Neuronal stem cell (in vitro differentiated cells): ENCODE data around the gene IPO8.

Experiments used
- DNase-seq: peaks from one replicate; pipeline ENCODE4 v3.0.0-alpha.2; 2013; ENCODE audit warnings: low spot score
- H2AFZ ChIP-seq: one replicate; pipeline ENCODE4 v1.6.1; 2013; ENCODE audit warnings: mild to moderate bottlenecking, low read length, inconsistent platforms
- H2AK5ac ChIP-seq: 2 replicates; pipeline ENCODE4 v1.6.1; 2013; ENCODE audit warnings: low read depth, mild to moderate bottlenecking, inconsistent platforms, low read length, moderate library complexity, mixed read lengths
- H2BK120ac ChIP-seq: 2 replicates; pipeline ENCODE4 v1.6.1; 2013; ENCODE audit warnings: low read depth, mild to moderate bottlenecking, inconsistent platforms, low read length, moderate library complexity, mixed read lengths
- H2BK12ac ChIP-seq: one replicate; pipeline ENCODE4 v1.6.1; 2013; ENCODE audit warnings: low read length, inconsistent platforms
- H2BK15ac ChIP-seq: 2 replicates; pipeline ENCODE4 v1.6.1; 2013; ENCODE audit warnings: mild to moderate bottlenecking, low read length, inconsistent platforms, mixed read lengths
- H2BK5ac ChIP-seq: one replicate; pipeline ENCODE4 v1.6.1; 2013; ENCODE audit warnings: inconsistent platforms, mild to moderate bottlenecking, low read length, moderate library complexity
- H3K14ac ChIP-seq: one replicate; pipeline ENCODE4 v1.6.1; 2013; ENCODE audit warnings: low read length, inconsistent platforms
- H3K18ac ChIP-seq: 2 replicates; pipeline ENCODE4 v1.6.1; 2013; ENCODE audit warnings: low read length, inconsistent platforms
- H3K23ac ChIP-seq: 2 replicates; pipeline ENCODE4 v1.6.1; 2013; ENCODE audit warnings: low read depth, mild to moderate bottlenecking, mixed read lengths, low read length, inconsistent platforms; ENCODE audit not compliant: poor library complexity
- H3K27ac ChIP-seq: replicated peaks from 3 replicates; pipeline ENCODE4 v1.5.1; 2013; ENCODE audit warnings: low read length, inconsistent platforms
- H3K27me3 ChIP-seq, 3 experiments: 2 replicates each; pipeline ENCODE4 v1.6.1; 2013; ENCODE audit warnings: low read length in 3 of 3, mild to moderate bottlenecking in 2 of 3, inconsistent platforms in 1 of 3, low read depth in 1 of 3, mixed read lengths in 1 of 3, moderate library complexity in 1 of 3; ENCODE audit not compliant: control insufficient read depth in 3 of 3, insufficient read depth in 3 of 3
- H3K36me3 ChIP-seq, 2 donors: replicated peaks in 1 of 2; 2 replicates each; pipeline ENCODE4 v1.6.1; 2013; ENCODE audit warnings: low read length in 2 of 2; ENCODE audit not compliant: control insufficient read depth in 2 of 2, insufficient read depth in 2 of 2
- H3K4ac ChIP-seq: 2 replicates; pipeline ENCODE4 v1.6.1; 2013; ENCODE audit warnings: inconsistent platforms, mild to moderate bottlenecking, low read length, moderate library complexity
- H3K4me1 ChIP-seq, 2 donors: 1 replicate in 1 of 2; 2 replicates in 1 of 2; pipeline ENCODE4 v1.6.1; 2013; ENCODE audit warnings: low read length in 2 of 2, low read depth in 1 of 2; ENCODE audit not compliant: control insufficient read depth in 2 of 2, insufficient read depth in 1 of 2
- H3K4me2 ChIP-seq: one replicate; pipeline ENCODE4 v1.6.1; 2013; ENCODE audit warnings: mild to moderate bottlenecking, low read length, inconsistent platforms; ENCODE audit not compliant: insufficient read depth, poor library complexity, severe bottlenecking
- H3K4me3 ChIP-seq, 2 donors: 2 replicates each; pipeline ENCODE4 v1.5.1; 2013; ENCODE audit warnings: low read length in 2 of 2, mild to moderate bottlenecking in 2 of 2, inconsistent platforms in 1 of 2, moderate library complexity in 1 of 2
- H3K79me1 ChIP-seq: one replicate; pipeline ENCODE4 v1.6.1; 2013; ENCODE audit warnings: low read depth, mild to moderate bottlenecking, inconsistent platforms, low read length, moderate library complexity
- H3K9ac ChIP-seq: one replicate; pipeline ENCODE4 v1.6.1; 2013; ENCODE audit warnings: mild to moderate bottlenecking, low read depth, low read length, inconsistent platforms; ENCODE audit not compliant: poor library complexity
- H3K9me3 ChIP-seq, 2 donors: replicated peaks in 1 of 2; 2 replicates each; pipeline versions ENCODE3 to v1.6.1; 2013; ENCODE audit warnings: low read length in 2 of 2, mild to moderate bottlenecking in 2 of 2, inconsistent platforms in 1 of 2, low read depth in 1 of 2, mixed read lengths in 1 of 2, moderate library complexity in 1 of 2; ENCODE audit not compliant: control insufficient read depth in 2 of 2, insufficient read depth in 1 of 2
- H4K8ac ChIP-seq: one replicate; pipeline ENCODE4 v1.6.1; 2013; ENCODE audit warnings: low read depth, mild to moderate bottlenecking, inconsistent platforms, low read length, moderate library complexity
- H4K91ac ChIP-seq: one replicate; pipeline ENCODE4 v1.6.1; 2013; ENCODE audit warnings: low read length, low read depth, mild to moderate bottlenecking, inconsistent platforms; ENCODE audit not compliant: poor library complexity
- WGBS, 2 donors: extraction: QIAGEN DNeasy Blood & Tissue Kit; methylation state at CpG; one replicate each; pipeline ENCODE4 v1.1.7; 2013; ENCODE audit warnings: missing lambda C conversion rate in 2 of 2, mixed read lengths in 1 of 2; ENCODE audit not compliant: insufficient read length in 2 of 2, insufficient replicate concordance in 1 of 2; ENCODE audit errors: extremely low coverage in 2 of 2; 5-methylcytosine and 5-hydroxymethylcytosine counted together

The IPO8 gene

GRCh38 chr12:30691122-30691879 lies 4.4 kb downstream of the IPO8 start:
- H3K23ac ChIP-seq = no peak overlapping the region
- H3K79me1 ChIP-seq = peaks cover 6% of the 10 kb centered on the region
- no peak overlapping the region for H3K4me2 ChIP-seq
- H3K9me3 ChIP-seq = no peaks in the 10 kb centered on the region
- H3K9ac ChIP-seq = no peak overlapping the region
- DNase-seq = no peak
- peaks cover 0 to 8% of the 10 kb centered on the region in 2 donors for H3K4me1 ChIP-seq
- H4K8ac ChIP-seq = no peak overlapping the region
- no peak overlapping the region for H3K27ac ChIP-seq
- no peak overlapping the region for H2BK120ac ChIP-seq
- no peak overlapping the region for H2AK5ac ChIP-seq
- no peak overlapping the region for H3K4me3 ChIP-seq
- H3K18ac ChIP-seq = no peak overlapping the region
- H3K4ac ChIP-seq = no peak overlapping the region
- H2BK5ac ChIP-seq = no peak overlapping the region
- H3K27me3 ChIP-seq = no peaks in the 10 kb centered on the region
- H2BK15ac ChIP-seq = no peak overlapping the region
- H4K91ac ChIP-seq = no peak overlapping the region
- H2AFZ ChIP-seq = no peak overlapping the region
- no peak overlapping the region for H3K14ac ChIP-seq
- peaks cover 0 to 15% of the 10 kb centered on the region in 2 donors for H3K36me3 ChIP-seq
- H2BK12ac ChIP-seq = no peak overlapping the region
- WGBS, 2 donors = no CpG with 5 or more reads among the region's 4 CpGs

- DNase-seq = no peak
- Histone ChIP-seq H3K4me3 (no peak overlapping the region), H3K4me1 (peaks cover 0 to 1% of the 10 kb centered on the region in 2 donors), H2BK5ac (no peak overlapping the region), H3K9ac (no peak overlapping the region), H2BK120ac (no peak overlapping the region), H2BK12ac (no peak overlapping the region), H3K23ac (no peak overlapping the region), H3K4me2 (no peak overlapping the region), H3K27ac (no peak overlapping the region), H2AFZ (no peak overlapping the region), H3K18ac (no peak overlapping the region), H3K36me3 (peaks cover 0 to 39% of the 10 kb centered on the region in 2 donors), H3K14ac (no peak overlapping the region), H4K8ac (no peak overlapping the region), H3K27me3 (no peaks in the 10 kb centered on the region), H2AK5ac (no peak overlapping the region), H3K79me1 (no peaks in the 10 kb centered on the region), H2BK15ac (no peak overlapping the region), H3K4ac (no peak overlapping the region), H3K9me3 (no peaks in the 10 kb centered on the region), H4K91ac (no peak overlapping the region)
- WGBS, 2 donors = no CpG with 5 or more reads among the region's 2 CpGs
Observed at GRCh38 chr12:30687265-30687986, 8.2 kb downstream of the IPO8 start.

GRCh38 chr12:30679241-30679640 lies 16.4 kb downstream of the IPO8 start:
- Histone ChIP-seq H3K23ac (no peak overlapping the region), H3K14ac (no peak overlapping the region), H3K36me3 (peaks cover 0 to 77% of the 10 kb centered on the region in 2 donors)

GRCh38 chr12:30678221-30678620 lies 17.4 kb downstream of the IPO8 start:
- Histone ChIP-seq H3K18ac (no peak overlapping the region), H4K8ac (no peak overlapping the region), H3K23ac (no peak overlapping the region), H3K9ac (no peak overlapping the region), H3K36me3 (peaks cover 0 to 77% of the 10 kb centered on the region in 2 donors), H2BK120ac (no peak overlapping the region), H4K91ac (no peak overlapping the region), H3K27me3 (no peaks in the 10 kb centered on the region), H3K14ac (no peak overlapping the region), H3K4me3 (no peak overlapping the region), H3K4ac (no peak overlapping the region), H3K4me1 (no peaks in the 10 kb centered on the region), H2BK12ac (no peak overlapping the region), H2AK5ac (no peak overlapping the region), H3K27ac (no peak overlapping the region), H2BK15ac (no peak overlapping the region), H2BK5ac (no peak overlapping the region), H3K9me3 (peaks cover 0 to 2% of the 10 kb centered on the region in 2 donors), H3K79me1 (no peaks in the 10 kb centered on the region), H3K4me2 (no peak overlapping the region), H2AFZ (no peak overlapping the region)
- no CpG with 5 or more reads among the region's 1 CpG for WGBS, 2 donors
- no peak for DNase-seq

More at GRCh38 chr12:30679241-30679640, 16.4 kb downstream of the IPO8 start:
- Histone ChIP-seq H2AFZ (no peak overlapping the region), H3K4ac (no peak overlapping the region), H2BK5ac (no peak overlapping the region), H4K91ac (no peak overlapping the region), H3K9ac (no peak overlapping the region), H3K27me3 (no peaks in the 10 kb centered on the region), H2BK12ac (no peak overlapping the region), H3K79me1 (no peaks in the 10 kb centered on the region), H2BK120ac (no peak overlapping the region), H3K4me1 (no peaks in the 10 kb centered on the region), H3K18ac (no peak overlapping the region), H4K8ac (no peak overlapping the region), H2BK15ac (no peak overlapping the region), H3K4me3 (no peak overlapping the region), H3K4me2 (no peak overlapping the region), H3K9me3 (peaks cover 0 to 2% of the 10 kb centered on the region in 2 donors), H3K27ac (no peak overlapping the region), H2AK5ac (no peak overlapping the region)
- no peak for DNase-seq
- no CpG with 5 or more reads among the region's 1 CpG for WGBS, 2 donors
